Heart left ventricle (tissue), 16 donors: ENCODE results near the gene ECEL1. TPM values are rescaled to one million over a fixed set of nuclear protein-coding genes. Genes with fewer than 3 reads are reported as not detected.

Source experiments
- ATAC-seq, 4 donors: fragments of 200-7000 bp; cut with Tn5 transposase; one replicate each; pipeline ENCODE4 v1.9.1; 2020 to 2022; ENCODE audit warnings: moderate library complexity in 4 of 4, mild to moderate bottlenecking in 3 of 4, moderate number of reproducible peaks in 1 of 4
- DNase-seq, 5 donors: peaks; one replicate each; pipeline ENCODE4 v3.0.0-alpha.2; 2020
- H3K27ac ChIP-seq, 12 donors: fragments of 200-600 bp; sonication (generic) in 4 of 12; one replicate each; pipeline versions ENCODE4 v1.5.0 to v1.8.0; 2016 to 2022; ENCODE audit warnings: mild to moderate bottlenecking in 2 of 12
- H3K27me3 ChIP-seq, 9 donors: fragments of 200-600 bp; sonication (generic) in 2 of 9; one replicate each; pipeline versions ENCODE4 v1.5.1 to v1.8.0; 2016 to 2022; ENCODE audit warnings: mild to moderate bottlenecking in 3 of 9
- H3K36me3 ChIP-seq, 9 donors: fragments of 200-600 bp; sonication (generic) in 2 of 9; one replicate each; pipeline versions ENCODE4 v1.5.0 to v1.8.0; 2018 to 2022; ENCODE audit warnings: mild to moderate bottlenecking in 2 of 9
- H3K4me1 ChIP-seq, 12 donors: fragments of 200-600 bp; sonication (generic) in 4 of 12; one replicate each; pipeline versions ENCODE4 v1.5.0 to v1.8.0; 2016 to 2022; ENCODE audit warnings: mild to moderate bottlenecking in 3 of 12
- H3K4me3 ChIP-seq, 12 donors: fragments of 200-600 bp; sonication (generic) in 4 of 12; one replicate each; pipeline versions ENCODE4 v1.5.0 to v1.8.0; 2017 to 2022; ENCODE audit warnings: mild to moderate bottlenecking in 9 of 12, moderate library complexity in 4 of 12
- H3K9me3 ChIP-seq, 12 donors: fragments of 200-600 bp; sonication (generic) in 4 of 12; one replicate each; pipeline versions ENCODE4 v1.5.0 to v1.8.0; 2016 to 2022; ENCODE audit warnings: mild to moderate bottlenecking in 1 of 12
- POLR2A ChIP-seq, 2 donors: fragments of 450-650 bp; IDR thresholded peaks; one replicate each; pipeline ENCODE4 v1.6.1; 2017; ENCODE audit warnings: antibody characterized with exemption in 2 of 2, mild to moderate bottlenecking in 2 of 2, moderate library complexity in 2 of 2
- WGBS, 4 donors: extraction: QIAGEN DNeasy Blood & Tissue Kit in 2 of 4; methylation state at CpG; one replicate each; pipeline versions ENCODE4 v1.1.5 to v1.1.7; 2013 to 2018; 5-methylcytosine and 5-hydroxymethylcytosine counted together
- intact Hi-C, 10 donors: fragments of 100-400 bp; cut with DNase I; formaldehyde crosslinking; loops; one replicate each; pipeline versions ENCODE4 v1.11.1 to v1.14.2; 2022
- polyA plus RNA-seq, 2 donors: library from polyadenylated mRNA; stranded (reverse); fragments of 200-250 nt; gene quantifications; one replicate each; pipeline ENCODE4 v1.2.3, GENCODE V29; 2013
- total RNA-seq, 9 donors: library from RNA; depleted of rRNA in 2 of 9; stranded (reverse); fragments of >200 nt in 2 of 9; fragmentation: NEBNext Ultra II Directional in 3 of 9; extraction: Animal tissue kit (Norgen Biotek cat#: 25700) in 3 of 9; gene quantifications; one replicate each; pipeline versions ENCODE4 v1.1.0 to v1.2.4, GENCODE V29; 2016 to 2023
- TF ChIP-seq, protein P1 (sequence below), 12 donors: fragments of 200-600 bp; sonication (generic) in 4 of 12; IDR thresholded peaks; one replicate each; pipeline versions ENCODE4 v1.5.0 to v1.8.0; 2018 to 2022; ENCODE audit warnings: antibody characterized with exemption in 12 of 12, mild to moderate bottlenecking in 5 of 12
- donor health status: ischemic (EF 13 %, LVEDD 7.1; RV severe dilation, severe dysfunction).
- donor health status: healthy with polysubstance abuse.
- donor health status: DM: no; HTN: yes; CAD: no.
- donor health status: DM: no; HTN: no; CAD: no.
- donor health status: ischemic (EF 25% LVEDD 6.9; RV normal size, moderate dysfunction).
- donor health status: ischemic (EF 25% LVEDD 5.7; RV mildly dilated, moderate dysfunction).
- donor health status: healthy.
- donor health status: DM: yes; HTN: yes; CAD: no.
- donor health status: ischemic (EF 35%, LVEDD 5.7; RV mildly dilated, moderate dysfunction).
- donor health status: nonischemic (EF 11% LVEDD 7.7; RV severe dilation, severe dysfunction).
- donor health status: DM: yes; HTN: yes; CAD: no.
- donor health status: PGD.
- donor health status: ischemic (EF 29% LVEDD 5.4; RV normal size, mild dysfunction).
- donor health status: nonischemic (EF 23%, LVEDD 6.1; RV moderate dilation, normal function).

ECEL1 gene
- total and polyA plus RNA-seq, 11 donors = 0.20 to 1.4 (median 0.32) TPM; not detected in 3

DNA sequence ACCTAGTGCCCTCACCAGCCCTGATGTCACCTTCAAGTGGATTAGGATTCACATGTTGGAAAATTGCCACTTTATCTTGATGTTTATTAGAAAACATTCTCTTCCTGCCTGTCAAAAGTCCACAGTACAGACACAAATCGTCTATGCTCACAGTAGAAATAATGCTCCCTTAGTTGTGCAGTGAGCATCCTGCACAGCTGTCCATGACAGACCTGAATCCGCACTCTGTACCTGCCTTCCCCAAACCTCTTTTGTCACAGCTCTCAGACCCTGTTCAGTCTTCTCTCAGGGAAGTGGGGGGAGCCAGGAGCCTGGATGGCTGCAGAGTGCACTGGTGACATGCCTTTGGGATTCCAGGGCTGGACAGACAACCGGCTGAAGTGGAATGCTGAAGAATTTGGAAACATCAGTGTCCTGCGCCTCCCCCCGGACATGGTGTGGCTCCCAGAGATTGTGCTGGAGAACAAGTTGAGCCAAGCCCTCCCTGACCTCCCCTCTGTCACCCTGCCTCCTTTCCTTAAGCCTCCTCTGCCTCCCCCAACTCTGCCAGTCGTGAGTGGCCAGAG, 40.4 kb upstream of the ECEL1 start:
- peaks cover 0 to 30% (median 12%) of the 10 kb centered on the region in 12 donors for H3K4me1 ChIP-seq
- intact Hi-C loops = loop anchor here in 4 of 10 donors (10.0 kb wide), 1 partner anchor 623 kb away; no protein-coding TSS in a partner anchor
- H3K4me3 ChIP-seq = no peak overlapping the region
- 56 to 74% (median 67%) methylated on average over 3 to 6 of the region's 6 CpGs for WGBS, 4 donors
- H3K27me3 ChIP-seq = peaks cover 13 to 30% (median 20%) of the 10 kb centered on the region in 9 donors
- ATAC-seq (no peak), DNase-seq (peak in 2 of 5 donors; percentile 10 to 34)
- no peaks in the 10 kb centered on the region for H3K9me3 ChIP-seq
- TF ChIP-seq, protein P1, sequence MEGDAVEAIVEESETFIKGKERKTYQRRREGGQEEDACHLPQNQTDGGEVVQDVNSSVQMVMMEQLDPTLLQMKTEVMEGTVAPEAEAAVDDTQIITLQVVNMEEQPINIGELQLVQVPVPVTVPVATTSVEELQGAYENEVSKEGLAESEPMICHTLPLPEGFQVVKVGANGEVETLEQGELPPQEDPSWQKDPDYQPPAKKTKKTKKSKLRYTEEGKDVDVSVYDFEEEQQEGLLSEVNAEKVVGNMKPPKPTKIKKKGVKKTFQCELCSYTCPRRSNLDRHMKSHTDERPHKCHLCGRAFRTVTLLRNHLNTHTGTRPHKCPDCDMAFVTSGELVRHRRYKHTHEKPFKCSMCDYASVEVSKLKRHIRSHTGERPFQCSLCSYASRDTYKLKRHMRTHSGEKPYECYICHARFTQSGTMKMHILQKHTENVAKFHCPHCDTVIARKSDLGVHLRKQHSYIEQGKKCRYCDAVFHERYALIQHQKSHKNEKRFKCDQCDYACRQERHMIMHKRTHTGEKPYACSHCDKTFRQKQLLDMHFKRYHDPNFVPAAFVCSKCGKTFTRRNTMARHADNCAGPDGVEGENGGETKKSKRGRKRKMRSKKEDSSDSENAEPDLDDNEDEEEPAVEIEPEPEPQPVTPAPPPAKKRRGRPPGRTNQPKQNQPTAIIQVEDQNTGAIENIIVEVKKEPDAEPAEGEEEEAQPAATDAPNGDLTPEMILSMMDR (IDR thresholded peaks at IDR 0.05) = no peak
- TF ChIP-seq POLR2A (IDR thresholded peaks at IDR 0.05) = no peak
- H3K36me3 ChIP-seq = no peaks in the 10 kb centered on the region
- H3K27ac ChIP-seq = no peak overlapping the region

DNA sequence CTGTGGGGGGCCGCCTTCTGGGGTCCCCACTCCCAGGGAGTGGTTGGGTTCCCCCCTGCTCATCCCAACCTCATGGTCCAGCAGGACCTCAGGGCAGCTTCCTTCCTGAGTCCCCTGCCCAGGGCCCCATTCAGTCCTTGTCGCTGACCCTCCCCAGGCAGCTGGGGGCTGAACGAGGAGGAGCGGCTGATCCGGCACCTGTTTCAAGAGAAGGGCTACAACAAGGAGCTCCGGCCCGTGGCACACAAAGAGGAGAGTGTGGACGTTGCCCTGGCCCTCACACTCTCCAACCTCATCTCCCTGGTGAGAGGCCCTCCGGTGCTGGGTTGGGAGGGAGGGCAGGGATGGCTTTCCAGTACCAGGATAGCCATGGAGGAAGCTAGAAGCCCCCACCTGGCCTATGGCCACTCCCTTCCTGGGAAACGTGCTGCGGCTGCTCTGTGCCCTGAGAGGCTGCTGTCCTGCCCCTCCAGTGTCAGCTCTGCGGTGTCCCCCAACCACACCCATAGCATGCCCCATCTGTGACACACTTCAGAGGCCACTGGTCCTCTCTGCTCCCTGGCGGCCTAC, 38.8 kb upstream of the ECEL1 start:
- TF ChIP-seq, protein P1 (IDR thresholded peaks at IDR 0.05) = no peak
- TF ChIP-seq POLR2A (IDR thresholded peaks at IDR 0.05) = no peak
- Histone ChIP-seq H3K4me3 (no peak overlapping the region), H3K27ac (no peak overlapping the region), H3K27me3 (peaks cover 24 to 45% (median 35%) of the 10 kb centered on the region in 9 donors), H3K9me3 (no peaks in the 10 kb centered on the region), H3K4me1 (peaks cover 0 to 44% (median 21%) of the 10 kb centered on the region in 12 donors), H3K36me3 (no peaks in the 10 kb centered on the region)
- 60 to 76% (median 67%) methylated on average over 11 to 13 of the region's 13 CpGs for WGBS, 4 donors
- ATAC-seq (no peak), DNase-seq (peak in 1 of 5 donors; percentile 37)
- intact Hi-C loops = loop anchor here in 4 of 10 donors (10.0 kb wide), 1 partner anchor 622 kb away; no protein-coding TSS in a partner anchor

DNA sequence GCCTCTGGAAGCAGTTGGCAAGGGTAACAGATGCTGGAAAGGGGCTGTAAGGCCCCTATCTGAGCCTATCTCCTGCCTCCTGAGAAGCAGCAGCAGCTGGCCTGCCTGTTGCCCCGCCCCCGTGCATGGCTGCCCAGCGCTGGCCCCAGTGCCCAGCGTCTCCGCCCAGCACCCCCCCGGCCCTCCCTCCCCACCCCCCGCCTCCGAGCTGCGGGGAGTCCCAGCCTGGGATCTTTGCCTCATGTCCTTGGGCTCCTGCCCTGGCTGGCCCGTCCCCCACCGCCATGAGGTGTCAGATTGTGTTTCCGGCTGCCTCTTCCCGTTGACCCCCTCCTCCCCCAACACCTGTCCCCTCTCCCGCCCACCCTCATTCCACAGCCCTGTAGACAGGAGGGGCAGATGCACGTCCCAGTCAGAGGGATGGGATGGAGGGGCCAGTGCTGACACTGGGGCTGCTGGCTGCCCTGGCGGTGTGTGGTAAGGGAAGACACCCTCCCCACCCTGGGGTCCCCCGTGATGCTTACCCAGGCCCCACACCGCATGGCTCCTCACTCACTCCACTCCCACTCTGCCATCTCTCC, 38.2 kb upstream of the ECEL1 start, which contains the start of gene CHRND:
TSS of gene CHRND (plus strand) at position 370 of the 581 bp plus-strand sequence. CDS start at position 426, 56 bp downstream.
- DNase-seq (peak in 3 of 5 donors; percentile 37 to 57 (median 50)), ATAC-seq (peak; percentile 29 to 68 (median 46))
- intact Hi-C loops = loop anchor here in 4 of 10 donors (10.0 kb wide), 1 partner anchor 621 kb away; no protein-coding TSS in a partner anchor
- peaks cover 28 to 51% (median 37%) of the 10 kb centered on the region in 9 donors for H3K27me3 ChIP-seq
- no peak within 1 kb of the TSS for H3K4me3 ChIP-seq
- no peak within 1 kb of the TSS for H3K27ac ChIP-seq
- H3K36me3 ChIP-seq = no peaks in the 10 kb centered on the region
- no peaks in the 10 kb centered on the region for H3K9me3 ChIP-seq
- TF ChIP-seq POLR2A (IDR thresholded peaks at IDR 0.05) = no peak
- TF ChIP-seq, protein P1 (IDR thresholded peaks at IDR 0.05) = no peak
- 9 to 29% (median 13%) methylated on average over 10 to 18 of the region's 18 CpGs for WGBS, 4 donors
- peaks cover 0 to 44% (median 21%) of the 10 kb centered on the region in 12 donors for H3K4me1 ChIP-seq

DNA sequence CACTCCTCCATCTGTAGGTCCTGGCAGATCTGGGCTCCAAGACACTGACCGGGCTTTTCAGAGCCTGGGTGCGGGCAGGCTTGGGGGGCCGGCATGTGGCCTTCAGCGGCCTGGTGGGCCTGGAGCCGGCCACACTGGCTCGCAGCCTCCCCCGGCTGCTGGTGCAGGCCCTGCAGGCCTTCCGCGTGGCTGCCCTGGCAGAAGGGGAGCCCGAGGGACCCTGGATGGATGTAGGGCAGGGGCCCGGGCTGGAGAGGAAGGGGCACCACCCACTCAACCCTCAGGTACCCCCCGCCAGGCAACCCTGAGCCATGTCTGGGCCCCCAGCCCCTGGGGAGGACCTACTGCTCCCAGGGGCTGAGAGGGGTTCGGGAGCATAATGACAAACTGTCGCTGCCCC, 37.6 kb upstream of the ECEL1 start:
- no peak overlapping the region for H3K27ac ChIP-seq
- H3K4me1 ChIP-seq = peaks cover 0 to 44% (median 21%) of the 10 kb centered on the region in 12 donors
- H3K36me3 ChIP-seq = no peaks in the 10 kb centered on the region
- 80 to 100% (median 84%) methylated on average over 1 to 14 of the region's 14 CpGs for WGBS, 4 donors
- peak in 1 of 5 donors; percentile 14 for DNase-seq
- H3K4me3 ChIP-seq = no peak overlapping the region
- no peak for ATAC-seq
- H3K27me3 ChIP-seq = peaks cover 30 to 58% (median 43%) of the 10 kb centered on the region in 9 donors
- intact Hi-C loops = loop anchor here in 4 of 10 donors (10.0 kb wide), 1 partner anchor 620 kb away; no protein-coding TSS in a partner anchor
- H3K9me3 ChIP-seq = no peaks in the 10 kb centered on the region
- no peak for TF ChIP-seq POLR2A (IDR thresholded peaks at IDR 0.05)
- TF ChIP-seq, protein P1 (IDR thresholded peaks at IDR 0.05) = no peak
